Cortex of kidney (tissue), 1 donor: ENCODE measurements around the gene ZNF787.
"Not testable (repeated sequence)": the region's sequence is repeated elsewhere in the genome, so short reads cannot be mapped to it uniquely, and the experiment has no call there.

Experiments
- DNase-seq: peaks from one replicate; lab custom pipeline; 2025; lab: John Stamatoyannopoulos, UW

The ZNF787 gene

DNA sequence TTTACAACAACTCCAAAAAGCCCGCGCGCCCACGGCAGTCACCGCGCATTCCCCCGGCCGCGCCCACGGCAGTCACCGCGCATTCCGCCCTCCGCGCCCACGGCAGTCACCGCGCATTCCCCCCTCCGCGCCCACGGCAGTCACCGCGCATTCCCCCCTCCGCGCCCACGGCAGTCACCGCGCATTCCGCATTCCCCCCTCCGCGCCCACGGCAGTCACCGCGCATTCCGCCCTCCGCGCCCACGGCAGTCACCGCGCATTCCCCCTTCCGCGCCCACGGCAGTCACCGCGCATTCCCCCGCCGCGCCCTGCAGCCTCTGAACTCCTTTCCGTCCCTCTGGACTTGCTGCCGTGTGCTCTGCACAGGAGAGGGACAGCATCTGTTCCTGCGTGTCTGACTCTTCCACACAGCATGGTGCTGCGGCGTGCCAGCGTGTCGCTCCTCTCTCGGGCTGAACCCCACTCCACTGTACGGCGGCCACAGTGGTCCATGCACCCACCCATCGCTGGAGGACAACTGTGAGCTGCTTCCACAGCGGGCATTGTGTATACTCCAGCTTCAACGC lies 15.2 kb downstream of the ZNF787 start:
- DNase-seq, result not testable (repeated sequence)

DNA sequence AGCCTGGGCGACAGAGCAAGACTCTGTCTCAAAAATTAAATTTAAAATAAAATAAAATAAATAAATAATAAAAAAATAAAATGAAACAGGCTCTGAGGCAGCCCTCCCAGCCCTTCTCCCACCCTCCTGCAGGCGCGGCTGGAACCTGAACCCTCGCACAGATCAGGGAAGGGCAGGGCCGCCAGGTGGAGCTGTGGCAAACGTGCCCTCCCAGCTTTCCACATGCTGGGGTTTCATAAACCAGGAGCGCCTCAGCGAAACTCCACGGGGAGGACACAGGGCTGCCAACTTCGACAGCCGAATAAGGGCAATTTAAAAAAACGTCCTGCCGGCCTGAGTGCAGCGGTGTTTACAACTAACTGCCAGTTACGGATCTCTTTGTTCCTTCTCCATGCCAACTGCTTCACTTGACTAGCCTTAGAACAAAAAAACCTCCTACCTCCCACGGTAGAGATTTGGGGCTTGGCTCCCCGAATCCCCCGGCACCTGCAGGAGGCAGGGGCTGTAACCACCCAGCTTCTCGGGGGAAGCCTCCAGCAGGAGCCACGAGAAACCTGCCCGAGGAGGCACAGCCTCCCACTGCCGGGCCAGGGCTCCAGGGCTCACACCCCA lies 15.9 kb downstream of the ZNF787 start:
- no peak for DNase-seq

DNA sequence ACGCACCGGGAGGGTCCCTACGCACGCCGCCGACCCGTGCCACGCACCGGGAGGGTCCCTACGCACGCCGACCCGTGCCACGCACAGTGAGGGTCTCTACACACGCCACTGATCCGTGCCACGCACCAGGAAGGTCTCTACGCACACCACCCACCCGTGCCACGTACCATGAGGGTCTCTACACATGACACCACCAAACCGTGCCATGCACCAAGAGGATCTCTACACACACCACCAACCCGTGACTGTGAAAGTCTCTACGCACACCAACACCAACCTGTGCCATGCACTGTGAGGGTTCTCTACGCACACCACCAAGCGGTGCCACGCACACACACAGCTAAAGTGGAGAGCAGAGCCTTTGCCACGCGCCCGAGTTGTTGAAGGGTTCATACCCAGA lies 16.7 kb downstream of the ZNF787 start:
- DNase-seq, result no peak

DNA sequence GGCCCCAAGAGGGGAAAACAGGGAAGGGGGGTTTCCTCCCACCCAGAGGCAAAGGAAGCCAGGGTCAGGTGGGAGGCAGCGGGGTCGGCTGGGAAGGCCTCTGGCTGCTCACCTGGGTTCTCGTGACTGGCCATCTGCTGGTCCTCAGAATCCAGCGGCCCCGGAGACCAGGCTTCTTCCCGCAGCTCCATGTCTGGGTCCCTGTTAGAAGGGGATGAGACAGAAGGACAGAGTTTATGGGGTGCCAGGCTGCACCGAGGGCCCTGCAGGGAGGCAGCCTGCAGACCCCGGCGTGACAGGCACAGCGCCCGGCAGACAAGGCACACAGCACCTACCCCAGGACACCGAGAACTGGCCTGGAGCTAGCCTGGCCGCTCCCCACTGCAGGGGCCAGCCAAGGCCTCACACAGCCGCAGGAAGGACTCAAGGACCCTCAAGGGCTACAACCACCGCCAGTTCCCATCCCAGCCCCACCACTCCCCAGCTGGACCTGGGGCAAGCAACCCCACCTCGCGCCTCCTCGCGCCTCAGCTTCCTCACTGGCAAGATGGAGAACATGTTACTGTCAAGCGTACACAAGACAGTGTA lies 18.0 kb downstream of the ZNF787 start:
- DNase-seq, result no peak

DNA sequence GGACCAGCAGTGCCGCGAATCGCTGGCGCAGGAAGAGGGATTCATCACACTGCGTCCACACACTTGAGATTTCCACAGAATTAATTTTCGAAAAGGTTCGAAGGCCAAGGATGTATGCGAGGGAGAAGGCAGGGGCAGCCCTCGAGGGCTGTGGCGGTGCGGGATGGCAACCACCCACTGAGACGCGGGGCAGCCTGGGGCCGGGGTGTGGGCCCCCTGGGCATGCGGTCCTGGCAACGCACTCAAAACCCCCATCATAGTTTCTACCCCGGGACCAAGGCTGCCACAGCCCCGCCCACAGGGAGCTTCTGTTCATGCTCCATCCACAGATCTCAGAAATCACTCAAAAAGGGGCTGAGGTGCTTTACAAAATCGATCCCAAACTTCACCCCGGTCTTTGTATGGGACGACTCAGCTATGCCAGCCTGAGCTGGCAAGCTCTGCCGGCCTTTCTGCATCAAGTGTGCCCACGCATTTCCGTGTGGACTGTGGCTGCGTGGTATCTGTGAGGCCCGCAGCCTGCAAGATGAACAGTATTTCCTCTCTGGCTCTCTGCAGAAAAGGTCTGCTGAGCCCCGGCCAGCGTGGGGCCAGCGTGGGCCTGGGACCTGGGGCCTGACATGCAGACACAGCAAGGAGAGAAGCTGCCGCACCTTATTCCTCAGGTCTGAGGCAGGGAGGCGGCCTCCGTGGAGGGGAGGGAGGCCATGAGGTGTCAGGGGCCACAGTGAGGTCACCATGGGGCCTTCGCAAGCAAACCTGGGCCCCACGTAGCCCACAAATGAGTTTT lies 19.2 kb downstream of the ZNF787 start:
- DNase-seq, result no peak

DNA sequence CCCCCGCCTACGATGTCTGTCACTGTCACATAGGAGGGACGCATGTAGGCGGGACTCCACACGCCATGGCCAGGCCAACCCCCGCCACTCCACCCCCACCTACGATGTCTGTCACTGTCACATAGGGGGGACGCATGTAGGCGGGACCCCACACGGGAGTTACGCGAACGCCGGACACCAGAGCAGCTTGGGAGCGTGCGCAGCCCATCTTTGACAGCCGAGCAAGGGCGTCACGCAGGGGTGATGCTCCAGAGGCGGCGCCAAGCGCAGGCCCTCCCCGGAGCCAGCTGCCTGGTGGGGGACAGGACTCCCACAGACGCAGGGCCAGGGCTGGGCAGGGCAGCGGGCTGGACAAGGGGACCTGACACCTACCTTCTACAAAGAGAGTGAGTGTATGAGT lies 20.0 kb downstream of the ZNF787 start:
- no peak for DNase-seq

DNA sequence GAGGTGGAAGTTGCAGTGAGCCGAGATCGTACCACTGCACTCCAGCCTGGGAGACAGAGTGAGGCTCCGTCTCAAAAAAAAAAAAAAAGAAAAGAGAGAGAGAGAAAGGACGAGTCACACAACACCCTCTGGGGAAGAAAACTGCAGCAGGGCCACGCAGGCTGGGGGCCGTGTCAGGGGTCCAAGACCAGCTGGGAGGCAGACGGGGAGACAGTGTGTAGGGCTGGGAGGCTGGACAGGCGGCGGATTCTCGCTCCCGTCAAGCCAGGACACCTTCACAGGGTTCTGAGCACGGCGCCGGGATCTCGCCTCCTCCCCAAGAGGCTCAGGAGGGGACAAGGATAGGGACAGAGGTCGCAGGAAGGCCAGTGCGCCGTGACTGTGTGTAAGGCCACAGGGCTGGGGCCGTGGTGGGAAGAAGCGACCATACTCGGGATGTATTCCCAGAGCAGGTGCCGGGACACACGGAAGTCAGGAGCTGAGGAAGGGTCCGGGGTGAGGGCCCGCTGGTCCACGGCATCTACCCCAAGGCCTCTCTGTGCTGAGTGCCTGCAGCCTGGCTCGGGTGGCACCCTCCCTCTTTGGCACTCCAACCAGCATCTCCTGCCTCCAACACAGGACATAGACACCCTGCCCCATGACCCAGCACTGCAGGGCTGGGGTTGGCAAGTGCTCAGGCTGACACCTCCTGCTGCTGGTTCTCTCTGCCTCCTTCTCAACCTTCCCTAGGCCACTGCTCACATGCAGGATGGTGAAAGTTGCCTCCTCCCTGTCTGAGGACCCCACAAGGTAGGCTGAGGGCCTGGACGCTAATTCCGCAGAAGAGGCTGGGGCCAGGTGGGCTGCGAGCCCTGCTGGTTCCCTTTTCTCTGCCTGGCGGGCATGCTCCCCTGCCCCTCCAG lies 21.2 kb downstream of the ZNF787 start:
- DNase-seq, result no peak

DNA sequence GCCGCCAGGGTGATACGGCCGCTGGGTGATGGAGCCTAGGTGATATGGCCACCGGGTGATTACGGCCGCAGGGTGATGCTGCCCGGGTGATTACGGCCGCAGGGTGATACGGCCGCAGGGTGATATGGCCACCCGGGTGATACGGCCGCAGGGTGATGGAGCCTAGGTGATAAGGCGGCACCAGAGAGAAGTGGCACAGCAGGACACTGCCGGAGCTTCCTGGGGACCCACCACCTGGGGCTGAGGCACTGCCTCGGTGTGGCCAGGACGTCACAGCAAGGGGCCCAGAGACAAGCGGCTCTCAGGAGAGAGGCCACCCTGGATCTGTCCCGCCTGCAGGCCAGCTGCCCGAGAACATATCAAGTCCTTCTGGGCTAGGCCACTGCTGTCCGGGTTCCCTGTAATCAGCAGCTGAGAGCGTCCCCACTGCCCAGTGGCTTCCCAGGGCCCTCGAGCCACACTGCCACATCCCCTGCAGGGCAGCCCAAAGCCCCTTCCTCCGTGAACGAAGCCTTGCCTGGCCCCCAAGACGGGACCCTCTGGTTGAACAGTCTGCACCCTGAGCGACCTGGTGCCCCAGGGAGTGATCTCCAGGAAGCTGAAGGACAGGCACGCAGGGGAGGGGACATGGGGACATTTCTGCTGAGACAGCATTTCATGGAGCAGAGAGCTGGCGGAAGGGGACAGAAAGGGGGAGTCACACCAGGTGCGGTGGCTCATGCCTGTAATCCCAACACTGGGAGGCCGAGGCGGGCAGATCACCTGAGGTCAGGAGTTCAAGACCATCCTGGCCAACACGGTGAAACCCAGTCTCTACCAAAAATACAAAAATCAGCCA lies 22.1 kb downstream of the ZNF787 start:
- DNase-seq, result no peak

DNA sequence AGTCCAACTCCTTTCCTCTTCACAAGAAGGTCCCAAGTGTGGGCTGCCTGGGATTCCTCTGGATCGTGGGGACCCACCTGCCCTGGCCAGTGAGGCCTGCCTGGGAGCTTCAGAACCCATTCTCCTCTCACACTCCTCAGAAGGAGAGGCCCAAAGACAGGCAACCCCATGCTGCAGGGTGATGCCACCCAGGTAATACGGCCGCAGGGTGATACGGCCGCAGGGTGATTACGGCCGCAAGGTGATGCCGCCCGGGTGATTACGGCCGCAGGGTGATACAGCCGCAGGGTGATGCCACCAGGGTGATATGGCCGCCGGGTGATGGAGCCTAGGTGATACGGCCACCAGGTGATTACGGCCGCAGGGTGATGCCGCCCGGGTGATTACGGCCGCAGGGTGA lies 22.9 kb downstream of the ZNF787 start:
- not testable (repeated sequence) for DNase-seq

DNA sequence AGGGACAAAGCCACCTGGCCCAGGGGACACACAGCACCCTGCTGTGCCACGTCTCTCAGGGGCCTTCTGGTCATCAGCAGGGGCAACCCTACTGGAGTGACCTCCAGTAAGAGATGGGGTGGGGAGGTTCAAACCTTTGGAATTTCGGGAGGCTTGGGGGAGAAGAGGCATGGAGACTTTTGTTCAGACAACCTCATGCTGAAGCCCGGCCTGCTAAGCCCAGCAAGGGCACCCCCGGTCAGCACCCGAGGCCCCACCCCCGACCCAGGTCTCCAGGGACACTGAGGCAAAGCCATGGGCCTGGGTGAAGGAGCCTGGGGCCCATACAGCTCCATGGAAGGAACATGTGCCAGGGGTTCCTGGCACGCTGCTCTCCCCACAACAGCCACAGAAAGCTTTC lies 23.3 kb downstream of the ZNF787 start:
- no peak for DNase-seq

DNA sequence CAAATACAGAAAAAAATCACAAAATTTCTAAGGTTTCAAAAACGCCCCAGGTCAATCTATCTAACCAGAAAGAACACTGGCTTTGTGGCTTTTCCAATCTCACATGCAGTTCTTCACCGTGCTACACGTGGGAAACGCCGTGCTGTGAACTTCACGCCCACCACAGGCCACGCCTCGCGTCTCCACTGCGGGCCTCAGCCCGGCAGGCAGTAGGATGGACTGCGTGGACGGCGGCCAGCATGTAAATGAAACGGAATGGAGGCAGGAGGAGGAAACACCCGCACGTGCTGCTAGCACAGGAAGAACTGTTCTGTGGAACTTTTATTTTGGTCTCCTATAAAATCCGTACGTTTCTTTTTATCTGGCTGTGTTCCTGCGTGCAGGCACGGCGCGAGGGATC lies 23.8 kb downstream of the ZNF787 start:
- no peak for DNase-seq

DNA sequence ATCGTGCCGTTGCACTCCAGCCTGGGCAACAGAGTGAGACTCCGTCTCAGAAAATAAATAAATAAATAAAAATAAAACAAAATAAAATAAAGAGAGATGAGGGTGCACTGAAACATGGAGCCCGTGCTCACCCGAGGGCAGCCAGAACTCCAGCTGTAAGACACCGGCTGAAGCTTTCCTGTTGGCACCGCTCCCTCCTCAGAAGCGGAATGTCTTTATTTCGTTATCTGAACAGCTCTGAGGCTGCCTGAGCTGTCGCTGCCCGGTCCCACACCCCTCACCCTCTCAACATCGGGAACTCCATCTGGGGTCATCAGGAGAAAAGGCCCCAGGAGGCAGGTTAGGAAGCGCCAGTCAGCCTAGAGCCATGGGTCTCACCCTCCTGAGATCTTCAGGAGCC lies 24.4 kb downstream of the ZNF787 start:
- DNase-seq, result no peak

DNA sequence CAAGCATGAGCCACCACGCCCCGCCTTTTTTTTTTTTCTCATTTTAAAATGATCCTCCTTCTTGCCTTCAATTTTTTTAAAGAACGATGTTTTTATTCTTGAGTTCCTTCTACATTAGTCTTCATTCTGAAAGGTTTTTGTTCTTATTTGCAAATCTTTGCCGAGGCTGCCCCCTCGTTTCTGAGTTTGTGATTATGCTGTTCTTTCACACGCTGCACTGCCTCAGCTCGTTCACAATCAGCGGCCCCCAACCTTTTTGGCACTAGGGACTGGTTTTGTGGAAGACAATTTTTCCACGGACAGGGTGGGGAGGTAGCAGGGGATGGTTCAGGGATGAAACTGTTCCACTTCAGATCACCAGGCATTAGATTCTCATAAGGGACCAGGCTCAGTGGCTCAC lies 26.6 kb downstream of the ZNF787 start:
- no peak for DNase-seq

DNA sequence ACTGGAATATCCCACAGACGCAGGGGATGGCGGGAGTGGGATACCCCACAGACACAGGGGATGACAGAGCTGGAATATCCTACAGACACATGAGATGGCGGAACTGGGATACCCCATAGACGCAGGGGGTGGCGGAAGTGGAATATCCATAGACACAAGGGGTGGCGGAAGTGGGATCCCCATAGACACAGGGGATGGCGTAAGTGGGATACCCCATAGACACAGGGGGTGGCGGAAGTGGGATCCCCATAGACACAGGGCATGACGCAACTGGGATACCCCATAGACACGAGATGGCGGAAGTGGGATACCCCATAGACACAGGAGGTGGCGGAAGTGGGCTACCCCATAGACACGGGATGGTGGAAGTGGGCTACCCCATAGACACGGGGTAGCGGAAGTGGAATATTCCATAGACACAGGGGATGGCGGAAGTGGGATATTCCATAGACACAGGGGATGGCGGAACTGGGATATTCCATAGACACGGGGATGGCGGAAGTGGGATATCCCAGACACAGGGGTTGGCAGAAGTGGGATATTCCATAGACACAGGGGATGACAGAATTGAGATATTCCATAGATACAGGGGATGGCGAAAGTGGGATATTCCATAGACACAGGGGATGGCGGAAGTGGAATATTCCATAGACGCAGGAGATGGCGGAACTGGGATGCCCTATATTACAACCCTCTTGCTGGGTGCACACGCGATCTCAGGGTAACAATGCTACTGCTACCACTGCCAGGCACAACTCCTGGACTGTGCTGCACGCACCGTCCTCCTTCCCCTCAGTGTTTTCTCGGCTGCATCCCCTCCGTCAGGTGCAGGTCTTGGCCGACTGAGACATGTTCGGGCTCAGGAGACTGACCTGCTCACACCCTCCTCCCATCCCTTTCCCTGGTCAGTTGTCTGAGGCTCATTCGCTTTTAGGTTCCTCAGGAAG lies 28.1 kb downstream of the ZNF787 start:
- no peak for DNase-seq

DNA sequence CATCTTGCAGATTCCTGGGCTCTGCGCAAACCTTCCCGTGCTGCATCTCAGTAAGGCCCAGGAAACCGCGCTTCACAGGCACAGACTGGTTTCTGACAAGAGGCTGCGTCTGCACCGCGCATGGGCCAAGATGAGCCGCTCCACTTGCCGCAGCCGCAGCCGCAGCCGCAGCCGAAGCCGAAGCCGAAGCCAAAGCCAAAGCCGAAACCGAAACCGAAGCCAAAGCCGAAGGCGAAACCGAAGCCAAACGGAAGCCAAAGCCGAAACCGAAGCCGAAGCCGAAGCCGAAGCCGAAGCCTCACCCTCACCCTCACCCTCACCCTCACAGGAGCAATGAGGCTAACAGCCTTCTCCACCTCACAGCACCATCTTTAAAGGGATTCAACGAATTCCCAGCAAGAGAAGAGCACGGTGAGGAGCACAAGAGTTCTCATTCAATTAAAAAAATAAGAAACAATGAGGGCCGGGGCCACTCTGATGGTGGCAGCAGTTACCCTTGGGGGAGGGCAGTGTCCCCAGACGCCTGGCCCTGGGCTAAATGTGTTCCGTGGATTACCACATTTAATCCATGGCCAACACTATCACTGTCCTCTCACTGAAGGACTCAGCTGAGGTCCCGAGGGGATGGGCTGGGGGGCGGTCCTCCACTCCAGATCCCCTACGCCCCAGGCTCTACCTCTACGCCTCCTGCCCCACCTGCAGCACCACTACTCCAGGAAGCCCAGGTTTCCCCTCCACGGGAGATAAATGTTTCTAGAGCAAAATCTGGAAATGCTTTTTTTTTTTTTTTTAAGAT lies 29.1 kb downstream of the ZNF787 start:
- no peak for DNase-seq

DNA sequence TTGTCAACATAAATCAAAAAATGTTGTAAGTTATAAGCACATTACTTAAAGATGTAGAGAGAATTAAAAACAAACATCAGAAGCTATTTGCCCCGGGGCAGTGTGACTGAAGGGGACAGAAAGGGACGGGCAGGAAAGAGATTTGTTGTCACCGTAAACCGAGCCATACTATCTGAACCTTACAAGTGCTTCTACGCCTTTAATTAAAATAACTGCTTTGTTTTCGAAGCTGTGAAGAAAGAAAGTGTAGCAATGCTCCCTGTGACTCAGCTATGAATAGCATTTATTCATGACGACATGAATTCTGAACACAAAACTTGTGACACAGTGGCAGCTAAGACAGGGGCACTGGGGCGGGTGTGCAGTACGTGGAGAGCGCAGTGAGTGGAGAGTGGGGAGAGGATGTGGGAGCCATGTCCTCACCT lies 30.0 kb downstream of the ZNF787 start:
- DNase-seq, result no peak

DNA sequence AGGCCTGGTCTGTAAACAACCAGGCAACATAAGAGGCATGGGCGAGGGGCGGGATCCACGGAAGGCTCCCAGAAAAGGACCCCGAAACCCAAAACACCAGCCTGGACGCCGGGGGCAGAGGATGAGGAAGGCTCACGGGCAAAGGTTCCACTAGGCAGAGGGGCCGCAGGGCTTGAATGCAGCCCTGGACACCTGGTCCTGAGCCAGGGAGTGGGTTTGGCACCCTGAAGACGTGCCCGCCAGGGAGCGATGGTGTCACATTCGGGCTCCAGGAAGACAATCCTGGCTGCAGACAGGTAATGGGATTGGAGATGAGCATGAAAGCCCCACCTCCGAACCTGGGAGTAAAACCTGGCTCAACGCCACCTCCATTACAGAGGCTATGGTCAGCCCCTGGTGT lies 31.8 kb downstream of the ZNF787 start:
- no peak for DNase-seq

DNA sequence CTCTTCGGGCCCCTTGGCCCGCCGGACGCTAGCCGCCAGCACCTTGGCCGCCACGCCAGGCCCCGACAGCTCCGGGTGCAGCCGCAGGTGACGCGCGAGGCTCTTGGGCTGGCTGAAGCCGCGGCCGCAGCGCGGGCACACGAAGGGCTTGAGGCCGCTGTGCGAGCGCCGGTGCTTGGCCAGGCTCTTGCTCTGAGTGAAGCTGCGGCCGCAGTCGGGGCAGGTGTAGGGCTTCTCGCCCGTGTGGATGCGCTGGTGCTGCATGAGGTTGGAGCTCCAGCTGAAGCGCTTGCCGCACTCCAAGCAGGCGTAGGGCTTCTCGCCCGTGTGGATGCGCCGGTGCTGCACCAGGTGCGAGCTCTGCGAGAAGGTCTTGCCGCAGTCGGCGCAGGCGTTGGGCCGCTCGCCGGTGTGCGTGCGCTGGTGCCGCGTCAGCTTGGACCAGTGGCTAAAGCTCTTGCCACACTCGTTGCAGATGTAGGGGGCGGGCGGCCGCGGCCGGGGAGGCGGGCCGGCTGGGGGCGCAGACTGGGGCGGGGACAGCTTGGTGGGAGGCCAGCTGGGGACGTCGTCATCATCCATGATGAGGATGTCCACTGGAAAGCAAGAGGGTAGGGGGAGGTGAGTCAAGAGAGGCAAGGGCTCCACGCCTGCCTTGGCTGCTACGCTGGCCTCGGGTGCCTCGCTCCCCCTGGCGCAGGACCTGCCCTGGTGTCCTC lies 32.4 kb downstream of the ZNF787 start:
- DNase-seq, result no peak
